Large intestine (tissue), 3 donors: ENCODE results near the gene GNG4. TPM values are rescaled to one million over a fixed set of nuclear protein-coding genes. Genes with fewer than 3 reads are reported as not detected.
"Not testable (repeated sequence)": the region's sequence is repeated elsewhere in the genome, so short reads cannot be mapped to it uniquely, and the experiment has no call there.

Experiments used
- DNase-seq, 2 donors: peaks; one replicate each; pipeline versions ENCODE4 v3.0.0 to v3.0.0-alpha.2; 2013
- H3K27ac ChIP-seq: one replicate; pipeline ENCODE4 v1.5.1; 2013; ENCODE audit warnings: low read length
- H3K27me3 ChIP-seq: 2 replicates; pipeline ENCODE4 v1.6.1; 2013; ENCODE audit warnings: low read length; ENCODE audit not compliant: control insufficient read depth, insufficient read depth
- H3K36me3 ChIP-seq: 2 replicates; pipeline ENCODE4 v1.6.1; 2013; ENCODE audit warnings: low read length; ENCODE audit not compliant: control insufficient read depth, insufficient read depth
- H3K4me1 ChIP-seq: one replicate; pipeline ENCODE4 v1.6.1; 2013; ENCODE audit warnings: low read length; ENCODE audit not compliant: control insufficient read depth, insufficient read depth
- H3K4me3 ChIP-seq: one replicate; pipeline ENCODE4 v1.5.1; 2013; ENCODE audit warnings: low read length
- H3K9me3 ChIP-seq: one replicate; pipeline ENCODE4 v1.6.1; 2013; ENCODE audit warnings: mild to moderate bottlenecking, low read depth, low read length, moderate library complexity; ENCODE audit not compliant: control insufficient read depth
- WGBS: methylation state at CpG from one replicate; pipeline ENCODE4 v1.1.5; 2013; ENCODE audit warnings: low lambda C conversion rate; ENCODE audit not compliant: insufficient coverage; 5-methylcytosine and 5-hydroxymethylcytosine counted together
- polyA plus RNA-seq: library from polyadenylated mRNA; unstranded; fragments of 120-200 nt; gene quantifications from one replicate; pipeline ENCODE4 v1.2.1, GENCODE V29; 2013

The GNG4 gene
- polyA plus RNA-seq, 1 donor = 41.6 TPM

- Histone ChIP-seq H3K27ac (no peak overlapping the region), H3K4me3 (no peak overlapping the region), H3K4me1 (peaks cover 5% of the 10 kb centered on the region), H3K36me3 (no peaks in the 10 kb centered on the region), H3K27me3 (no peaks in the 10 kb centered on the region), H3K9me3 (no peaks in the 10 kb centered on the region)
- 100% methylated on average over 1 of the region's 10 CpGs for WGBS
- no peak for DNase-seq
Observed at GRCh38 chr1:235628316-235629005, 21.1 kb downstream of the GNG4 start.

GRCh38 chr1:235625831-235626230 lies 23.8 kb downstream of the GNG4 start:
- Histone ChIP-seq H3K36me3 (no peaks in the 10 kb centered on the region), H3K4me3 (no peak overlapping the region), H3K4me1 (peaks cover 9% of the 10 kb centered on the region), H3K27me3 (no peaks in the 10 kb centered on the region), H3K27ac (no peak overlapping the region), H3K9me3 (no peaks in the 10 kb centered on the region)
- no CpG with 5 or more reads among the region's 4 CpGs for WGBS
- no peak for DNase-seq

- no peaks in the 10 kb centered on the region for H3K27me3 ChIP-seq
- H3K36me3 ChIP-seq = no peaks in the 10 kb centered on the region
- no peak for DNase-seq
- H3K4me1 ChIP-seq = peaks cover 9% of the 10 kb centered on the region
- H3K9me3 ChIP-seq = no peaks in the 10 kb centered on the region
- H3K27ac ChIP-seq = no peak overlapping the region
- WGBS = 100% methylated on average over 1 of the region's 3 CpGs
- no peak overlapping the region for H3K4me3 ChIP-seq
Observed at GRCh38 chr1:235625340-235625739, 24.2 kb downstream of the GNG4 start.

GRCh38 chr1:235624721-235625333 lies 24.8 kb downstream of the GNG4 start:
- WGBS = no CpG with 5 or more reads among the region's 8 CpGs
- H3K4me3 ChIP-seq = no peak overlapping the region

GRCh38 chr1:235622936-235623779 lies 26.4 kb downstream of the GNG4 start:
- DNase-seq = peak; percentile 84 to 93
- no peaks in the 10 kb centered on the region for H3K27me3 ChIP-seq
- H3K4me1 ChIP-seq = peaks cover 9% of the 10 kb centered on the region
- H3K4me3 ChIP-seq = peak overlapping the region; percentile 7
- H3K27ac ChIP-seq = peak overlapping the region; percentile 79
- no peaks in the 10 kb centered on the region for H3K36me3 ChIP-seq
- H3K9me3 ChIP-seq = no peaks in the 10 kb centered on the region
- WGBS = no CpG with 5 or more reads among the region's 18 CpGs

More at GRCh38 chr1:235624721-235625333, 24.8 kb downstream of the GNG4 start:
- no peak overlapping the region for H3K27ac ChIP-seq
- H3K9me3 ChIP-seq = no peaks in the 10 kb centered on the region
- H3K36me3 ChIP-seq = no peaks in the 10 kb centered on the region
- no peak for DNase-seq
- no peaks in the 10 kb centered on the region for H3K27me3 ChIP-seq
- H3K4me1 ChIP-seq = peaks cover 9% of the 10 kb centered on the region

- not testable (repeated sequence) for DNase-seq, H3K27me3 ChIP-seq, H3K4me3 ChIP-seq, H3K27ac ChIP-seq, H3K9me3 ChIP-seq, H3K36me3 ChIP-seq
- H3K4me1 ChIP-seq = peaks cover 16% of the 10 kb centered on the region
- no CpG with 5 or more reads among the region's 2 CpGs for WGBS
Observed at GRCh38 chr1:235619149-235619548, 30.4 kb downstream of the GNG4 start.

- H3K4me3 ChIP-seq = no peak overlapping the region
- no peaks in the 10 kb centered on the region for H3K9me3 ChIP-seq
- H3K27ac ChIP-seq = no peak overlapping the region
- no peak for DNase-seq
- H3K4me1 ChIP-seq = peaks cover 19% of the 10 kb centered on the region
- H3K36me3 ChIP-seq = no peaks in the 10 kb centered on the region
- WGBS = no CpG with 5 or more reads among the region's 3 CpGs
- H3K27me3 ChIP-seq = no peaks in the 10 kb centered on the region
Observed at GRCh38 chr1:235617808-235618207, 31.8 kb downstream of the GNG4 start.

GRCh38 chr1:235617140-235617539 lies 32.4 kb downstream of the GNG4 start:
- WGBS = no CpG with 5 or more reads among the region's 3 CpGs
- Histone ChIP-seq H3K27ac (no peak overlapping the region), H3K4me3 (no peak overlapping the region), H3K27me3 (no peaks in the 10 kb centered on the region), H3K36me3 (no peaks in the 10 kb centered on the region), H3K4me1 (peaks cover 25% of the 10 kb centered on the region), H3K9me3 (no peaks in the 10 kb centered on the region)
- no peak for DNase-seq

GRCh38 chr1:235614442-235614954 lies 35.1 kb downstream of the GNG4 start:
- peaks cover 27% of the 10 kb centered on the region for H3K4me1 ChIP-seq
- WGBS = no CpG with 5 or more reads among the region's 7 CpGs
- H3K27me3 ChIP-seq = no peaks in the 10 kb centered on the region
- no peak overlapping the region for H3K4me3 ChIP-seq
- H3K9me3 ChIP-seq = no peaks in the 10 kb centered on the region
- DNase-seq = peak in 1 of 2 donors; percentile 51
- no peaks in the 10 kb centered on the region for H3K36me3 ChIP-seq
- H3K27ac ChIP-seq = peak overlapping the region; percentile 73

- peaks cover 27% of the 10 kb centered on the region for H3K4me1 ChIP-seq
- peak overlapping the region; percentile 73 for H3K27ac ChIP-seq
- no peaks in the 10 kb centered on the region for H3K36me3 ChIP-seq
- no peaks in the 10 kb centered on the region for H3K9me3 ChIP-seq
- H3K27me3 ChIP-seq = no peaks in the 10 kb centered on the region
- peak; percentile 82 to 93 for DNase-seq
- WGBS = no CpG with 5 or more reads among the region's 2 CpGs
- H3K4me3 ChIP-seq = no peak overlapping the region
Observed at GRCh38 chr1:235613602-235614001, 36.0 kb downstream of the GNG4 start.
